ENCODE data around the gene UGGT1. TPM values are rescaled to one million over a fixed set of nuclear protein-coding genes. Genes with fewer than 3 reads are reported as not detected.

UGGT1 gene
- total and polyA plus RNA-seq, 9 of the 15 experiments (the other 6 are each of a cell fraction or from before 2014, with no cell fraction given), result 5.1 to 56.4 (median 37.9) TPM

- Histone ChIP-seq H3K79me2 (ENCODE audit: control insufficient read depth, insufficient read depth, low read length) (no peaks in the 10 kb centered on the region), H4K20me1 (replicated peaks; ENCODE audit: control insufficient read depth, insufficient read depth, low read length) (no peaks in the 10 kb centered on the region; the same call in 1 of the 2 replicates), H3K9ac (ENCODE audit: insufficient read depth in 1 of 2, low read depth in 2 of 2, low read length in 2 of 2) (no peak overlapping the region), H3K4me2 (ENCODE audit: insufficient read depth, low read length) (no peak overlapping the region), H3K36me3 (ENCODE audit: control insufficient read depth, insufficient read depth, low read length) (peaks cover 87% of the 10 kb centered on the region), H3K9me1 (ENCODE audit: control insufficient read depth, insufficient read depth, low read length) (no peaks in the 10 kb centered on the region), H3K9me3 (replicated peaks; ENCODE audit: control insufficient read depth, insufficient read depth, low read depth, low read length) (no peaks in the 10 kb centered on the region), H2AFZ (ENCODE audit: low read depth, low read length) (no peak overlapping the region), H3K4me3 (no peak overlapping the region), H3K4me1 (replicated peaks in 1 of 2; ENCODE audit: control insufficient read depth in 2 of 2, insufficient read depth in 2 of 2, low read length in 2 of 2) (no peaks in the 10 kb centered on the region), H3K27me3 (ENCODE audit: control insufficient read depth in 2 of 2, insufficient read depth in 2 of 2, low read length in 2 of 2) (no peaks in the 10 kb centered on the region), H3K27ac (ENCODE audit: extremely low read depth, low read depth, low read length) (no peak overlapping the region)
- ATAC-seq (no peak), DNase-seq (ENCODE audit: extremely low read depth in 1 of 4, low spot score in 3 of 4) (no peak), FAIRE-seq (no peak)
- in situ Hi-C loops (cut with MboI) (no loop called here), intact Hi-C loops (cut with micrococcal nuclease) (no loop called here)
- CTCF ChIA-PET (ENCODE audit: low intra/inter-chr PET ratio), result no interaction called here
- no peak for TF ChIP-seq USF2 (CRISPR knock-in tag; IDR thresholded peaks at IDR 0.05)
- TF ChIP-seq TRIM24 (IDR thresholded peaks at IDR 0.05), result no peak
- TF ChIP-seq ZNF507 (tag; conservative IDR thresholded peaks at IDR 0.05), result no peak
- no peak for TF ChIP-seq TRIM28 (IDR thresholded peaks at IDR 0.05)
- no peak for TF ChIP-seq ETV5 (CRISPR knock-in tag; IDR thresholded peaks at IDR 0.05; ENCODE audit: low read depth)
- no peak for TF ChIP-seq KAT2B (IDR thresholded peaks at IDR 0.05; ENCODE audit: low read depth, low read length)
- no peak for TF ChIP-seq ZBTB49 (CRISPR knock-in tag; IDR thresholded peaks at IDR 0.05; ENCODE audit: borderline replicate concordance)
- TF ChIP-seq HSF4 (CRISPR knock-in tag; IDR thresholded peaks at IDR 0.05; ENCODE audit: borderline replicate concordance), result no peak
- no peak for TF ChIP-seq BRCA1 (IDR thresholded peaks at IDR 0.05)
- no peak for TF ChIP-seq BRCA1 (CRISPR knock-in tag; IDR thresholded peaks at IDR 0.05)
- TF ChIP-seq ZNF253 (CRISPR knock-in tag; conservative IDR thresholded peaks at IDR 0.05), result no peak
- TF ChIP-seq HMG20A (CRISPR knock-in tag; conservative IDR thresholded peaks at IDR 0.05), result no peak
- no peak for TF ChIP-seq ZNF134 (CRISPR knock-in tag; conservative IDR thresholded peaks at IDR 0.05)
- TF ChIP-seq MNT (conservative IDR thresholded peaks at IDR 0.05), result no peak
- no peak for TF ChIP-seq ZFP91 (CRISPR knock-in tag; IDR thresholded peaks at IDR 0.05)
- TF ChIP-seq RFX5 (IDR thresholded peaks at IDR 0.05; ENCODE audit: low read depth, low read length), result no peak
- no peak for TF ChIP-seq ASH1L (IDR thresholded peaks at IDR 0.05; ENCODE audit: borderline replicate concordance, low read depth, partially characterized antibody)
- POLR2A ChIA-PET, result no interaction called here
- 95% methylated on average over 2 of the region's 2 CpGs for WGBS (ENCODE audit: insufficient coverage, low coverage, missing lambda C conversion rate)
- no TSS peak for BruUV-seq (replicated peaks)
These were observed 73.3 kb downstream of the UGGT1 start for GRCh38 chr2:128164311-128164710.
